ENCODE measurements around the gene SNRPE. TPM values are rescaled to one million over a fixed set of nuclear protein-coding genes. Genes with fewer than 3 reads are reported as not detected.

SNRPE gene
- total RNA-seq, 1 experiment from 2014 or later, result 326 TPM

DNA sequence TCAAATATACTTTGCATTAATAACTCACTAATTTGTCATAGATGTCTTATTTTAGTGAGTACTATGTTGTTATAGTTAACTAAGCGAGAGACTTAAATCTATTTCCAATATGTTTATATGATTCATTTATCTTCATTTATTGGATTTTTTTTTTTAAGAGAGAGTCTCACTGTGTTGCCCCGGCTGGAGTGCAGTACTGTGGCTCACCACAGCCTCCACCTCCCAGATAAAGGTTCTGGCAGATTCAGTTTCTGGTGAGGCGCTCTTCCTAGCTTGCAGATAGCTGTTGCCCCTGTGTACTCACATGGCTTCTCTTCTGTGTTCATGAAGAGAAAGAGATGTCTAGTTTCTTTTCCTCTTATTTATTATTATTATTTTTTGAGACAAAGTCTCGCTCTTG is 43.9 kb downstream of the SNRPE start:
- Histone ChIP-seq H3K79me1 (ENCODE audit: insufficient read depth, low read depth, low read length, poor library complexity, severe bottlenecking) (no peaks in the 10 kb centered on the region), H2BK20ac (ENCODE audit: low read depth, low read length, poor library complexity, severe bottlenecking) (no peak overlapping the region), H3K9me3 (ENCODE audit: control insufficient read depth, low read depth, low read length) (no peaks in the 10 kb centered on the region), H3K4me2 (ENCODE audit: insufficient read depth, insufficient read length, low read length) (no peak overlapping the region), H3K79me2 (ENCODE audit: insufficient read depth, low read length) (no peaks in the 10 kb centered on the region), H3K23ac (ENCODE audit: insufficient read length, low read depth, low read length) (no peak overlapping the region), H4K8ac (replicated peaks; ENCODE audit: insufficient read length, low read depth, low read length) (no peak overlapping the region), H2AFZ (ENCODE audit: low read length) (no peak overlapping the region), H3K4me1 (ENCODE audit: insufficient read depth, low read length) (no peaks in the 10 kb centered on the region), H3T11ph (ENCODE audit: low read length) (no peak overlapping the region), H3K23me2 (ENCODE audit: insufficient read length, low read depth, low read length, poor library complexity, severe bottlenecking) (no peaks in the 10 kb centered on the region), H3K4ac (ENCODE audit: low read depth, low read length) (no peak overlapping the region), H4K5ac (ENCODE audit: insufficient read length, low read depth, low read length) (no peak overlapping the region), H2BK15ac (ENCODE audit: low read depth, low read length) (no peak overlapping the region), H2BK120ac (ENCODE audit: low read depth, low read length, poor library complexity, severe bottlenecking) (no peak overlapping the region), H4K20me1 (ENCODE audit: control insufficient read depth, insufficient read depth, insufficient read length) (no peaks in the 10 kb centered on the region), H3K56ac (ENCODE audit: insufficient read length, low read depth, low read length) (no peak overlapping the region), H3K27ac (ENCODE audit: insufficient read length, low read depth, low read length) (no peak overlapping the region), H2AK5ac (ENCODE audit: insufficient read length, low read length) (no peak overlapping the region), H3K14ac (ENCODE audit: insufficient read depth, low read length) (no peak overlapping the region), H2BK12ac (ENCODE audit: insufficient read length, low read depth, low read length) (no peak overlapping the region), H4K91ac (ENCODE audit: insufficient read length, low read depth, low read length) (no peak overlapping the region), H3K18ac (ENCODE audit: insufficient read length, low read depth, low read length) (no peak overlapping the region), H3K27me3 (ENCODE audit: insufficient read depth, low read length) (no peaks in the 10 kb centered on the region), H2BK5ac (ENCODE audit: insufficient read length, low read length) (no peak overlapping the region), H3K9ac (ENCODE audit: extremely low read depth, insufficient read length, low read length) (no peak overlapping the region)
- H3K9me3 Mint-ChIP-seq, result peaks cover 10 to 12% of the 10 kb centered on the region in 2 experiments; a peak in 4 of 5 replicates
- H3K27me3 Mint-ChIP-seq (ENCODE audit: low read depth), result no peaks in the 10 kb centered on the region
- H3K4me1 Mint-ChIP-seq, result no peaks in the 10 kb centered on the region
- no peak for DNase-seq
- H3K4me3 Mint-ChIP-seq, result no peak overlapping the region
- TF ChIP-seq CTCF (conservative IDR thresholded peaks at IDR 0.05), result 0 out of 3 replicates have a peak, but pooled peaks have one; percentile 13
- WGBS (ENCODE audit: extremely low coverage, insufficient read length, low lambda C conversion rate), result no CpG with 5 or more reads among the region's 4 CpGs
- peaks cover 2 to 9% (median 5%) of the 10 kb centered on the region in 3 experiments; a peak in 4 of 7 replicates for H3K36me3 Mint-ChIP-seq (ENCODE audit: insufficient read depth in 1 of 3, low read depth in 3 of 3)
- no peak overlapping the region for H3K27ac Mint-ChIP-seq

All from H9 (cell line).